Upper lobe of right lung (tissue), 1 donor: ENCODE measurements around the gene TNPO1. TPM values are rescaled to one million over a fixed set of nuclear protein-coding genes. Genes with fewer than 3 reads are reported as not detected.

Experiments used
- ATAC-seq: fragments of 200-7000 bp; cut with Tn5 transposase; one replicate; pipeline ENCODE4 v1.9.1; 2020; ENCODE audit warnings: mild to moderate bottlenecking, moderate library complexity
- DNase-seq: peaks from one replicate; pipeline ENCODE4 v3.0.0-alpha.2; 2020
- H3K27ac ChIP-seq: fragments of 200-600 bp; one replicate; pipeline ENCODE4 v1.8.0; 2022
- H3K27me3 ChIP-seq: fragments of 200-600 bp; one replicate; pipeline ENCODE4 v1.8.0; 2022; ENCODE audit warnings: mild to moderate bottlenecking
- H3K36me3 ChIP-seq: fragments of 200-600 bp; one replicate; pipeline ENCODE4 v1.8.0; 2022
- H3K4me1 ChIP-seq: fragments of 200-600 bp; one replicate; pipeline ENCODE4 v1.8.0; 2022
- H3K4me3 ChIP-seq: fragments of 200-600 bp; one replicate; pipeline ENCODE4 v1.8.0; 2022; ENCODE audit warnings: mild to moderate bottlenecking
- H3K9me3 ChIP-seq: fragments of 200-600 bp; one replicate; pipeline ENCODE4 v1.8.0; 2022
- intact Hi-C: fragments of 100-400 bp; cut with DNase I; formaldehyde crosslinking; loops from one replicate; pipeline ENCODE4 v1.11.0; 2022
- total RNA-seq: library from RNA; stranded (reverse); fragmentation: NEBNext Ultra II Directional; extraction: Animal tissue kit (Norgen Biotek cat#: 25700); gene quantifications from one replicate; pipeline ENCODE4 v1.2.1, GENCODE V29; 2021
- TF ChIP-seq, protein P1 (sequence below): fragments of 200-600 bp; IDR thresholded peaks from one replicate; pipeline ENCODE4 v1.8.0; 2022; ENCODE audit warnings: antibody characterized with exemption
- donor health status: DM: no; HTN: yes; CAD: no; lungs with severe emphysema.

The TNPO1 gene
- total RNA-seq, 1 donor from 2014 or later = 106 TPM

DNA sequence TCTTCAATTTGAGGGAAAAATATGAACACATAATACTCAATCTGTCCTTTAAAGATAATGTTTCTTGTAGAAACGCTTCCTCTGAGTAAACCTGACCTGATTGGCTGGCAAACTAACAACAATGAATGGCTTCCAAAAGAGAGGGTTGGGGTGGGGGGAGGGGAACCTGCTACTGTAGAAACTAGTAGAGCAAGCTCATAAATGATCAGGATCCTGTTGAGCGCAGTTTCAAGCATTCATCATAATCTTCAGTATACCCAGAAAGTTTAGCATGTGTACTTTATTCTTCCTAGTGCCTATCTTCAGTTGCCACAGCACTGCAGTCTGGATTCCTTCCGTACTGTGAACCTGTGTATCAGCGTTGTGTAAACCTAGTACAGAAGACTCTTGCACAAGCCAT, 76.4 kb downstream of the TNPO1 start:
- TF ChIP-seq, protein P1, sequence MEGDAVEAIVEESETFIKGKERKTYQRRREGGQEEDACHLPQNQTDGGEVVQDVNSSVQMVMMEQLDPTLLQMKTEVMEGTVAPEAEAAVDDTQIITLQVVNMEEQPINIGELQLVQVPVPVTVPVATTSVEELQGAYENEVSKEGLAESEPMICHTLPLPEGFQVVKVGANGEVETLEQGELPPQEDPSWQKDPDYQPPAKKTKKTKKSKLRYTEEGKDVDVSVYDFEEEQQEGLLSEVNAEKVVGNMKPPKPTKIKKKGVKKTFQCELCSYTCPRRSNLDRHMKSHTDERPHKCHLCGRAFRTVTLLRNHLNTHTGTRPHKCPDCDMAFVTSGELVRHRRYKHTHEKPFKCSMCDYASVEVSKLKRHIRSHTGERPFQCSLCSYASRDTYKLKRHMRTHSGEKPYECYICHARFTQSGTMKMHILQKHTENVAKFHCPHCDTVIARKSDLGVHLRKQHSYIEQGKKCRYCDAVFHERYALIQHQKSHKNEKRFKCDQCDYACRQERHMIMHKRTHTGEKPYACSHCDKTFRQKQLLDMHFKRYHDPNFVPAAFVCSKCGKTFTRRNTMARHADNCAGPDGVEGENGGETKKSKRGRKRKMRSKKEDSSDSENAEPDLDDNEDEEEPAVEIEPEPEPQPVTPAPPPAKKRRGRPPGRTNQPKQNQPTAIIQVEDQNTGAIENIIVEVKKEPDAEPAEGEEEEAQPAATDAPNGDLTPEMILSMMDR = no peak
- H3K9me3 ChIP-seq = no peaks in the 10 kb centered on the region
- H3K4me1 ChIP-seq = no peaks in the 10 kb centered on the region
- no peaks in the 10 kb centered on the region for H3K27me3 ChIP-seq
- H3K27ac ChIP-seq = no peak overlapping the region
- DNase-seq (no peak), ATAC-seq (no peak)
- H3K4me3 ChIP-seq = no peak overlapping the region
- peaks cover 100% of the 10 kb centered on the region for H3K36me3 ChIP-seq
- intact Hi-C loops = no loop called here

DNA sequence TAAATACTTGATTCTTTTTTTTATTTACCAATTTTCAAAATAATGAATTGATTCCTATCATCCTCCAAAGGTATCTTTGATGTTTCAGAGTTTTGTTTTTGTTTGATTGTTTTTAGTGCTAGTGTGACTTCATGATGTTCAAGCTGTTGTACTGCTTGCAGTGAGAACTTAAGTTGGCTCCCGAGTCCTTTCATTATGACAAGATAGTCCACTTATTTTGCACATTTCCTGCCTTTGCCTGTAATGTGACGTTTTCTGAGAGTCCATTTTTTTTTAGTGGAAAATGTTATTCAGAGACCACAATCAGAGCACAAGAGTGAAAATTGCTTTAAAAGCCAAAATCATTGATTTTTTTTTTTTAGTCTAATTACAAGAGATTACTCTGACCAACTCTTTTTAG, 79.3 kb downstream of the TNPO1 start:
- Histone ChIP-seq H3K4me1 (no peaks in the 10 kb centered on the region), H3K27me3 (no peaks in the 10 kb centered on the region), H3K27ac (no peak overlapping the region), H3K4me3 (no peak overlapping the region), H3K9me3 (no peaks in the 10 kb centered on the region), H3K36me3 (peaks cover 100% of the 10 kb centered on the region)
- intact Hi-C loops = no loop called here
- TF ChIP-seq, protein P1 = no peak
- DNase-seq (no peak), ATAC-seq (no peak)

DNA sequence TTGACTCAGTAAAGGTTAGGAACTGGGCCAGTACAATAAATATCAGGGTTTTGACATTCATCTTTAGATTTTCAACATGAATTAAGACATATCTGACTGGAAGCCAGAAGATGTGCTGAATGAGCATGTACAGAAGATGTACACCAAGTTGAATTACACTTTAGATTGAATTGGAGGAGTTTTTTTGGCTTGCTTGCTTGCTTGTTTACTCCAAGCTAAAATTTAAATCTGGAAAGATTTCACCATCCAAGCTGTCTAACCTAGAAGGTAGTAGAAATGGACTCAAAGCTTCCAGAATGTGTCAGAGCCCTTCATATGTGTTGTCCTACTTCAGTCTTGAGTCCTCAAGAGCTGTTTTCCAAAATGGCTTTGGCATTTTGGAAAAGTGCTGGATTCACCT, 90.3 kb downstream of the TNPO1 start:
- TF ChIP-seq, protein P1 = no peak
- Histone ChIP-seq H3K27ac (no peak overlapping the region), H3K9me3 (no peaks in the 10 kb centered on the region), H3K36me3 (peaks cover 88% of the 10 kb centered on the region), H3K4me3 (no peak overlapping the region), H3K4me1 (no peaks in the 10 kb centered on the region), H3K27me3 (no peaks in the 10 kb centered on the region)
- DNase-seq = no peak
- ATAC-seq = no peak
- intact Hi-C loops = no loop called here

DNA sequence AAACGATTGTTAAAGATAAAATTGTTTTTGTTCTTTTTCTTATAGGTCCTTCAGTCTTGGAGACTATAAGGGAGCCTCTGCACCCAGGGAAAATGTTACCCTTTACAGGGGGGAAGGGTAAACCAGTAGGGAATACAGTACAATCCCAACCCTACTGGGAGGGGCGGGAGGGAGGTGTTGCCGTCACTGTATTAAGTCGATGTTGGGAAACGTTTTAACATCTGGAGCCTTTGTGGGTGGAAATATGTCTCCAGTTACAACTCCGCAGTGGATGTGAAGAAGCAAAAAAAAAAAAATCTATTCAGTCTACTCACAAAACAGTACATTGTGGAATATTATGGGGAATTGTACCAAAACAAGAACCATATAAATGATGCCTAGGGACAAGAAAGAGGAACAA, 92.2 kb downstream of the TNPO1 start:
- Histone ChIP-seq H3K27me3 (no peaks in the 10 kb centered on the region), H3K4me1 (no peaks in the 10 kb centered on the region), H3K4me3 (no peak overlapping the region), H3K9me3 (no peaks in the 10 kb centered on the region), H3K27ac (no peak overlapping the region), H3K36me3 (peaks cover 83% of the 10 kb centered on the region)
- intact Hi-C loops = no loop called here
- ATAC-seq (no peak), DNase-seq (no peak)
- TF ChIP-seq, protein P1 = no peak

DNA sequence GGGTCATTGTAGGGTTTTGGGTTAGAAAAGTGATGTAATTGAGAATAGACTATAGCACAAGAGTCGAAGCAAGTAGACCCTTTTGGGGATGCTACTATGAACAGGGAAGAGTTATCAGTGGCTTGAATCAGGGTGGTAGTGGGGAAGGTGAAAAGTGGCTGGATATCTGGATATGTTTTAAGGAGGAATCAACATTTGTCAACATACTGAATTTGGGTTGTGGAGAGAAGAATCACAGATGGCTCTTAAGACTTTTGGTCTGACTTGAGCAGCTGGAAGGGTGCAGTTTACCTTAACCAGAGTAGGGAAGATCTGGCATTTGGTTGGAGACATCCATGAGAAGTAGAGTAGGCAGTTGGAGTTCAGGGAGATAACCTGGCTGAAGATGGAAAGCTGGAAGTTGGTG, 100.9 kb downstream of the TNPO1 start:
- Histone ChIP-seq H3K27me3 (no peaks in the 10 kb centered on the region), H3K4me1 (peaks cover 13% of the 10 kb centered on the region), H3K36me3 (peaks cover 8% of the 10 kb centered on the region), H3K9me3 (no peaks in the 10 kb centered on the region), H3K4me3 (no peak overlapping the region), H3K27ac (no peak overlapping the region)
- intact Hi-C loops = no loop called here
- ATAC-seq (no peak), DNase-seq (no peak)
- TF ChIP-seq, protein P1 = no peak
